ENCODE measurements around the gene CS. TPM values are rescaled to one million over a fixed set of nuclear protein-coding genes. Genes with fewer than 3 reads are reported as not detected.

CS gene
- total RNA-seq, 2 donors from 2014 or later = 134 to 167 TPM

DNA sequence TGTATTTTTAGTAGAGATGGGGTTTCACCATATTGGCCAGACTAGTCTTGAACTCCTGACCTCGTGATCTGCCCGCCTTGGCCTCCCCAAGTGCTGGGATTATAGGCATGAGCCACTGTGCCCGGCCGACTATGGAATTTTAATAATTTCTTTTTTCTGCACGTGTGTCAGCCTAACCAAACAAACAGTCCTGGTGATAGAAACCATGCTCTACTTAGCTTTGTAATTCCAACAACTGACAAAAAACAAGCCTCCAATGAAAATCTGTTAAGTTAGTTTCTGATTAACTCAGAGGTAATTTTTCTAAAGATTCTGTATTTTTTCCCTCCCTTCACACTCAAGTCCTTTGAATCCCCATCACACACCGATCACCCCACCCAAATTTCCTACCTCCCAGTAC lies 18.1 kb downstream of the CS start:
- no peak overlapping the region for H3K4me3 Mint-ChIP-seq
- H3K4me1 Mint-ChIP-seq = no peaks in the 10 kb centered on the region
- H3K27ac Mint-ChIP-seq = no peak overlapping the region
- no peaks in the 10 kb centered on the region for H3K9me3 Mint-ChIP-seq
- Histone ChIP-seq H3K27ac (ENCODE audit: low read depth, low read length) (no peak overlapping the region), H3K4me3 (ENCODE audit: low read length) (no peak overlapping the region), H3K4me1 (ENCODE audit: control insufficient read depth, insufficient read depth, low read length) (no peaks in the 10 kb centered on the region), H3K9me3 (ENCODE audit: control insufficient read depth, low read length) (no peaks in the 10 kb centered on the region), H3K27me3 (ENCODE audit: control insufficient read depth, insufficient read depth, low read length, poor library complexity, severe bottlenecking) (no peaks in the 10 kb centered on the region), H3K36me3 (ENCODE audit: control insufficient read depth, insufficient read depth, low read length) (peaks cover 69% of the 10 kb centered on the region), H3K9ac (ENCODE audit: extremely low read depth, low read length, poor library complexity, severe bottlenecking) (no peak overlapping the region)
- H3K36me3 Mint-ChIP-seq (ENCODE audit: low read depth) = peaks cover 55% of the 10 kb centered on the region
- no peaks in the 10 kb centered on the region for H3K27me3 Mint-ChIP-seq (ENCODE audit: insufficient read depth)
- no peak for DNase-seq
- TF ChIP-seq, protein P1, sequence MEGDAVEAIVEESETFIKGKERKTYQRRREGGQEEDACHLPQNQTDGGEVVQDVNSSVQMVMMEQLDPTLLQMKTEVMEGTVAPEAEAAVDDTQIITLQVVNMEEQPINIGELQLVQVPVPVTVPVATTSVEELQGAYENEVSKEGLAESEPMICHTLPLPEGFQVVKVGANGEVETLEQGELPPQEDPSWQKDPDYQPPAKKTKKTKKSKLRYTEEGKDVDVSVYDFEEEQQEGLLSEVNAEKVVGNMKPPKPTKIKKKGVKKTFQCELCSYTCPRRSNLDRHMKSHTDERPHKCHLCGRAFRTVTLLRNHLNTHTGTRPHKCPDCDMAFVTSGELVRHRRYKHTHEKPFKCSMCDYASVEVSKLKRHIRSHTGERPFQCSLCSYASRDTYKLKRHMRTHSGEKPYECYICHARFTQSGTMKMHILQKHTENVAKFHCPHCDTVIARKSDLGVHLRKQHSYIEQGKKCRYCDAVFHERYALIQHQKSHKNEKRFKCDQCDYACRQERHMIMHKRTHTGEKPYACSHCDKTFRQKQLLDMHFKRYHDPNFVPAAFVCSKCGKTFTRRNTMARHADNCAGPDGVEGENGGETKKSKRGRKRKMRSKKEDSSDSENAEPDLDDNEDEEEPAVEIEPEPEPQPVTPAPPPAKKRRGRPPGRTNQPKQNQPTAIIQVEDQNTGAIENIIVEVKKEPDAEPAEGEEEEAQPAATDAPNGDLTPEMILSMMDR (conservative IDR thresholded peaks at IDR 0.05) = no peak
- WGBS, 2 experiments (ENCODE audit: insufficient coverage in 1 of 2, insufficient read length in 1 of 2) = 95 to 96% methylated on average over 5 to 6 of the region's 6 CpGs

- H3K27ac ChIP-seq (ENCODE audit: low read depth, low read length) = no peak overlapping the region
- no peaks in the 10 kb centered on the region for H3K9me3 ChIP-seq (ENCODE audit: control insufficient read depth, low read length)
Measured at GRCh38 chr12:56280849-56281248, 19.3 kb downstream of the CS start.

GRCh38 chr12:56278905-56279304 lies 21.2 kb downstream of the CS start:
- no peaks in the 10 kb centered on the region for H3K4me1 ChIP-seq (ENCODE audit: control insufficient read depth, insufficient read depth, low read length)
- no peaks in the 10 kb centered on the region for H3K9me3 Mint-ChIP-seq
- no peaks in the 10 kb centered on the region for H3K27me3 Mint-ChIP-seq (ENCODE audit: insufficient read depth)
- TF ChIP-seq, protein P1 (conservative IDR thresholded peaks at IDR 0.05) = no peak
- no peak overlapping the region for H3K4me3 ChIP-seq (ENCODE audit: low read length)
- no peak overlapping the region for H3K9ac ChIP-seq (ENCODE audit: extremely low read depth, low read length, poor library complexity, severe bottlenecking)
- H3K27ac ChIP-seq (ENCODE audit: low read depth, low read length) = no peak overlapping the region
- DNase-seq = no peak
- H3K27ac Mint-ChIP-seq = no peak overlapping the region
- no peak overlapping the region for H3K4me3 Mint-ChIP-seq
- WGBS, 2 experiments (ENCODE audit: insufficient coverage in 1 of 2, insufficient read length in 1 of 2) = 95 to 100% methylated on average over 1 to 3 of the region's 3 CpGs
- peaks cover 65% of the 10 kb centered on the region for H3K36me3 Mint-ChIP-seq (ENCODE audit: low read depth)
- no peaks in the 10 kb centered on the region for H3K9me3 ChIP-seq (ENCODE audit: control insufficient read depth, low read length)
- no peaks in the 10 kb centered on the region for H3K27me3 ChIP-seq (ENCODE audit: control insufficient read depth, insufficient read depth, low read length, poor library complexity, severe bottlenecking)
- H3K4me1 Mint-ChIP-seq = no peaks in the 10 kb centered on the region
- H3K36me3 ChIP-seq (ENCODE audit: control insufficient read depth, insufficient read depth, low read length) = peaks cover 78% of the 10 kb centered on the region

More at GRCh38 chr12:56280849-56281248, 19.3 kb downstream of the CS start:
- no peaks in the 10 kb centered on the region for H3K27me3 Mint-ChIP-seq (ENCODE audit: insufficient read depth)
- H3K27ac Mint-ChIP-seq = no peak overlapping the region
- DNase-seq = no peak
- no peaks in the 10 kb centered on the region for H3K4me1 ChIP-seq (ENCODE audit: control insufficient read depth, insufficient read depth, low read length)
- H3K4me1 Mint-ChIP-seq = no peaks in the 10 kb centered on the region
- H3K36me3 ChIP-seq (ENCODE audit: control insufficient read depth, insufficient read depth, low read length) = peaks cover 73% of the 10 kb centered on the region
- no peak overlapping the region for H3K4me3 ChIP-seq (ENCODE audit: low read length)
- TF ChIP-seq, protein P1 (conservative IDR thresholded peaks at IDR 0.05) = no peak
- H3K36me3 Mint-ChIP-seq (ENCODE audit: low read depth) = peaks cover 58% of the 10 kb centered on the region
- H3K4me3 Mint-ChIP-seq = no peak overlapping the region
- H3K9me3 Mint-ChIP-seq = no peaks in the 10 kb centered on the region
- no peaks in the 10 kb centered on the region for H3K27me3 ChIP-seq (ENCODE audit: control insufficient read depth, insufficient read depth, low read length, poor library complexity, severe bottlenecking)
- no peak overlapping the region for H3K9ac ChIP-seq (ENCODE audit: extremely low read depth, low read length, poor library complexity, severe bottlenecking)
